Neural crest cell (in vitro differentiated cells): ENCODE measurements around the gene MRRF. TPM values are rescaled to one million over a fixed set of nuclear protein-coding genes. Genes with fewer than 3 reads are reported as not detected.

Experiments used
- DNase-seq: peaks from one replicate; pipeline ENCODE4 v3.0.0; 2021; ENCODE audit warnings: low read depth, mixed read lengths, low spot score
- H3K27ac Mint-ChIP-seq: one replicate; pipeline ENCODE4 v1.8.0; 2021; ENCODE audit warnings: mild to moderate bottlenecking, mixed read lengths; ENCODE audit not compliant: unreplicated experiment
- H3K27me3 Mint-ChIP-seq: 2 replicates; pipeline ENCODE4 v1.8.0; 2021; ENCODE audit warnings: low read depth, mild to moderate bottlenecking, mixed read lengths
- H3K36me3 Mint-ChIP-seq: 2 replicates; pipeline ENCODE4 v1.8.0; 2021; ENCODE audit warnings: low read depth, mild to moderate bottlenecking, mixed read lengths
- H3K4me1 Mint-ChIP-seq: 2 replicates; pipeline ENCODE4 v1.8.0; 2021; ENCODE audit warnings: mixed read lengths
- H3K4me3 Mint-ChIP-seq: one replicate; pipeline ENCODE4 v1.8.0; 2021; ENCODE audit warnings: mild to moderate bottlenecking, mixed read lengths
- H3K9me3 Mint-ChIP-seq: 2 replicates; pipeline ENCODE4 v1.8.0; 2021; ENCODE audit warnings: mixed read lengths
- CTCF ChIP-seq: fragments of 200-600 bp; sonication (generic); conservative IDR thresholded peaks from 2 replicates; pipeline ENCODE4 v1.5.0; 2021; ENCODE audit warnings: antibody characterized with exemption, mild to moderate bottlenecking
- total RNA-seq: library from RNA; stranded (reverse); gene quantifications from 2 replicates; pipeline ENCODE4 v1.2.1, GENCODE V29; 2021

MRRF gene
- total RNA-seq, 1 donor from 2014 or later = 40.1 TPM

GRCh38 chr9:122380293-122380692 lies 115.6 kb downstream of the MRRF start:
- DNase-seq = no peak

More at GRCh38 chr9:122380293-122380692, 115.6 kb downstream of the MRRF start:
- TF ChIP-seq CTCF = no peak
- no peak overlapping the region for H3K4me3 Mint-ChIP-seq
- no peaks in the 10 kb centered on the region for H3K9me3 Mint-ChIP-seq
- H3K36me3 Mint-ChIP-seq = no peaks in the 10 kb centered on the region
- no peak overlapping the region for H3K27ac Mint-ChIP-seq
- peaks cover 15% of the 10 kb centered on the region for H3K4me1 Mint-ChIP-seq
- H3K27me3 Mint-ChIP-seq = no peaks in the 10 kb centered on the region

Other genes starting within 250 kb of the MRRF start
- gene TTLL11, start 171.6 kb upstream of the MRRF start, total RNA-seq = 8.6 and 9.1 TPM in 2 replicates
- gene NDUFA8, start 105.1 kb upstream of the MRRF start, total RNA-seq = 51.4 and 53.8 TPM in 2 replicates
- not detected in 2 replicates for gene MORN5, start 105.0 kb upstream of the MRRF start, total RNA-seq
- 0.07 TPM in 1 of 2 replicates, not detected in the other for gene LHX6, start 35.9 kb upstream of the MRRF start, total RNA-seq
- gene RBM18, start within 50 bp of the MRRF start, total RNA-seq = 17.9 and 20.7 TPM in 2 replicates
- 0.16 and 0.37 TPM in 2 replicates for gene PTGS1, start 106.1 kb downstream of the MRRF start, total RNA-seq
- gene OR1J1, start 213.0 kb downstream of the MRRF start, total RNA-seq = not detected in 2 replicates
- gene OR1J2, start 245.9 kb downstream of the MRRF start, total RNA-seq = not detected in 2 replicates